ENCODE measurements around the gene ADCY10.
"Not testable (repeated sequence)": the region's sequence is repeated elsewhere in the genome, so short reads cannot be mapped to it uniquely, and the experiment has no call there.

ADCY10 gene

DNA sequence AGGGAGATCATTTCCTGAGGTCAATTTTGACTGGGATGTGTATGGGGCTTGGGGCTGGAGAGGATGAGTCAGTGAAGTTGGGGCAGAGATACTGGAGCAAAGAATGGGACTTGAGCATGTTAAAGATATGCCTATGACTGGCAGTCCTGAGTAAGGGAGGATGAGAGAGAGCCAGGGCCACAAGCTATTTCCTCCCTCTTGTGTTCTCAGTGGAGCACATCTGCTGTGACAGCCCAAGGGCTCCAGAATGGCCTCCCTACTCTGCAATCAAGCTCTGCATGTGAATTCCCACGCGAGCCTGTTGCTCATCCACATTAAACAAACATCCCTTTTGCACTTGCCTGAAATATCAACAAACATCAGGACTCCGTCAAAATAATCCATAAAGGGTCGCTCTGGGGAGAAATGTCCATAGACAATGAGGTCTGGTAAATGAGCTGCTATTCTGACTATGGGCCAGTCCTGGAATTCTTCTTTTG is 9.2 kb downstream of the ADCY10 start:
- no peak for DNase-seq (ENCODE audit: low read depth)
- no peak overlapping the region for H3K4me3 ChIP-seq (ENCODE audit: low read depth, low read length)
- no peak for TF ChIP-seq CTCF (IDR thresholded peaks at IDR 0.05; ENCODE audit: low read depth, low read length, missing control alignments)

- no peak for TF ChIP-seq CTCF (IDR thresholded peaks at IDR 0.05; ENCODE audit: low read depth, low read length, missing control alignments)
- DNase-seq (ENCODE audit: low read depth): no peak
- H3K4me3 ChIP-seq (ENCODE audit: low read depth, low read length): no peak overlapping the region
These were observed 13.0 kb downstream of the ADCY10 start for GRCh38 chr1:167900907-167901306.

GRCh38 chr1:167899253-167899681 is 14.7 kb downstream of the ADCY10 start:
- DNase-seq (ENCODE audit: low read depth): no peak
- no peak overlapping the region for H3K4me3 ChIP-seq (ENCODE audit: low read depth, low read length)
- TF ChIP-seq CTCF (IDR thresholded peaks at IDR 0.05; ENCODE audit: low read depth, low read length, missing control alignments): no peak

DNA sequence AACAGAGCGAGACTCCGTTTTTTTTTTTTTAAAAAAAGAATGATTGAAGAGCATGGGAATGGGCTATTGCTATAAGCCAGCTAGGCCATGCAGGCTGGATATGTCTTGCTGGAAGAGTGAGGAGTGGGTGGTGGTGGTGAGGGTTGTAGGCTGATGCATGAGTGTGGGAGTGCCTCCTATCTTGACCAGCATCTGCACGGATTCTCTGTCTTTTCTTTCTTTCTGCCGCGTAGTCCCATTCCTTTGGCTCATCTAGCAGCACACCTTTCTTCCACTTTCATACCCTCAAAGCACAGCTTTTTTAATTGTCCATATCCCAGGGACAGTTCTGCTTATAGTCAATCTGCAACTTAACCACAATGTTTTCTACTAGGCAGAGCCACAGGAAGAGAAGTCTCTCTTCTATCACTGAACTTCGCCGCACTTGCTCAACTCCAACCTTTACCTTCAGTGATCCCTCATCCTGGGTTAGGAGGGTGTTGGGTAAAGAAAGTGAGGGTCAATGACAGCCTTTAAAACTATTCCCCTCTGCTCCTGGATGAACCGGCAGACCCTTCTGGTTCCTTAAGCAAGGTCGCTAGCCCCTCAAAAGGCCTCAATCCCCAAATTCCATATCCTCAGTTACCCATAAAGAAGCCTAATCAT is 15.2 kb downstream of the ADCY10 start:
- no peak overlapping the region for H3K4me3 ChIP-seq (ENCODE audit: low read depth, low read length)
- TF ChIP-seq CTCF (IDR thresholded peaks at IDR 0.05; ENCODE audit: low read depth, low read length, missing control alignments): no peak
- DNase-seq (ENCODE audit: low read depth): no peak

- DNase-seq (ENCODE audit: low read depth): no peak
- no peak overlapping the region for H3K4me3 ChIP-seq (ENCODE audit: low read depth, low read length)
- no peak for TF ChIP-seq CTCF (IDR thresholded peaks at IDR 0.05; ENCODE audit: low read depth, low read length, missing control alignments)
These were observed 20.1 kb downstream of the ADCY10 start for GRCh38 chr1:167893798-167894197.

DNA sequence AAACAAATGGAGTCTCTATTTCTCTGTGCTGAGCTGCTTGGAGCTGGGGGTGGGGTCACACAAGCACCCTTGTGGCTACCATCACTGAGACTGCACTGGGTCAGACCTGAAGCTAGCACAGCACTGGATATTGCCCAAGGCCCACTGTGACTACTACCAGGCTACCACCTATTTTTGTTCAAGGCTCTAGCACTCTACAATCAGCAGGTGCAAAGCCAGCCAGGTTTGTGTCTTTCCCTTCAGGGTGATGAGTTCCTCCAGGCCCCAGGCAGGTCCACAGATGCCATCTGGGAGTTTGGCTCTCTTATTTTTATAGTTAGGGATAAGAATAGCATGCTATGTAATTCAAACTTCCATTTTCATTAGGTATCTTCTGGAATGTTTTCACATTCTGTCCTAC is 23.5 kb downstream of the ADCY10 start:
- no peak overlapping the region for H3K4me3 ChIP-seq (ENCODE audit: low read depth, low read length)
- no peak for DNase-seq (ENCODE audit: low read depth)
- TF ChIP-seq CTCF (IDR thresholded peaks at IDR 0.05; ENCODE audit: low read depth, low read length, missing control alignments): no peak

GRCh38 chr1:167887187-167887586 is 26.7 kb downstream of the ADCY10 start:
- DNase-seq (ENCODE audit: low read depth); H3K4me3 ChIP-seq (ENCODE audit: low read depth, low read length): not testable (repeated sequence)
